ENCODE data around the gene EML2. TPM values are rescaled to one million over a fixed set of nuclear protein-coding genes. Genes with fewer than 3 reads are reported as not detected.

Gene EML2
- polyA plus RNA-seq, 4 donors, result 16.1 to 24.6 (median 21.6) TPM

- no peak for DNase-seq (ENCODE audit: low read depth in 4 of 4, low spot score in 3 of 4)
Measured at GRCh38 chr19:45591004-45591637, 48.1 kb downstream of the EML2 start.

GRCh38 chr19:45590300-45591003, 48.7 kb downstream of the EML2 start:
- DNase-seq (ENCODE audit: low read depth in 4 of 4, low spot score in 3 of 4), result no peak

- no peak for DNase-seq (ENCODE audit: low read depth in 4 of 4, low spot score in 3 of 4)
Measured at GRCh38 chr19:45589768-45590167, 49.4 kb downstream of the EML2 start.

GRCh38 chr19:45587873-45588272, 51.3 kb downstream of the EML2 start:
- no peak for DNase-seq (ENCODE audit: low read depth in 4 of 4, low spot score in 3 of 4)

- DNase-seq (ENCODE audit: low read depth in 4 of 4, low spot score in 3 of 4), result no peak
Measured at GRCh38 chr19:45585158-45585577, 54.0 kb downstream of the EML2 start.

- DNase-seq (ENCODE audit: low read depth in 4 of 4, low spot score in 3 of 4), result peak; percentile 100
Measured at GRCh38 chr19:45584332-45585157, 54.7 kb downstream of the EML2 start, which contains the start of gene OPA3. Gene OPA3, minus strand, starts transcription at chr19:45584802. Its CDS starts 38 bp downstream, at chr19:45584764.

GRCh38 chr19:45581576-45581975, 57.6 kb downstream of the EML2 start:
- no peak for DNase-seq (ENCODE audit: low read depth in 4 of 4, low spot score in 3 of 4)

GRCh38 chr19:45578861-45579260, 60.3 kb downstream of the EML2 start:
- DNase-seq (ENCODE audit: low read depth in 4 of 4, low spot score in 3 of 4), result no peak

- DNase-seq (ENCODE audit: low read depth in 4 of 4, low spot score in 3 of 4), result peak in 2 of 4 donors; percentile 22 to 28
Measured at GRCh38 chr19:45577111-45577905, 61.9 kb downstream of the EML2 start.

- DNase-seq (ENCODE audit: low read depth in 4 of 4, low spot score in 3 of 4), result no peak
Measured at GRCh38 chr19:45576682-45577081, 62.5 kb downstream of the EML2 start.

GRCh38 chr19:45575216-45575615, 64.0 kb downstream of the EML2 start:
- no peak for DNase-seq (ENCODE audit: low read depth in 4 of 4, low spot score in 3 of 4)

- no peak for DNase-seq (ENCODE audit: low read depth in 4 of 4, low spot score in 3 of 4)
Measured at GRCh38 chr19:45574526-45574925, 64.7 kb downstream of the EML2 start.

- DNase-seq (ENCODE audit: low read depth in 4 of 4, low spot score in 3 of 4), result no peak
Measured at GRCh38 chr19:45571457-45572220, 67.6 kb downstream of the EML2 start.

- no peak for DNase-seq (ENCODE audit: low read depth in 4 of 4, low spot score in 3 of 4)
Measured at GRCh38 chr19:45569619-45570421, 69.4 kb downstream of the EML2 start.

- DNase-seq (ENCODE audit: low read depth in 4 of 4, low spot score in 3 of 4), result no peak
Measured at GRCh38 chr19:45568732-45569131, 70.5 kb downstream of the EML2 start.

- no peak for DNase-seq (ENCODE audit: low read depth in 4 of 4, low spot score in 3 of 4)
Measured at GRCh38 chr19:45567609-45568008, 71.6 kb downstream of the EML2 start.

- DNase-seq (ENCODE audit: low read depth in 4 of 4, low spot score in 3 of 4), result no peak
Measured at GRCh38 chr19:45564131-45564780, 74.9 kb downstream of the EML2 start.

- DNase-seq (ENCODE audit: low read depth in 4 of 4, low spot score in 3 of 4), result no peak
Measured at GRCh38 chr19:45560686-45561085, 78.5 kb downstream of the EML2 start.

Data from right renal pelvis (tissue), 4 donors.